Neural cell (in vitro differentiated cells): ENCODE data around the gene PRKG1.

Source experiments
- TF ChIP-seq, protein P1 (sequence below): fragments of 450-650 bp; IDR thresholded peaks from 2 replicates; pipeline ENCODE4 v1.5.1; 2014; ENCODE audit warnings: antibody characterized with exemption, mild to moderate bottlenecking, moderate library complexity; ENCODE audit not compliant: poor library complexity, severe bottlenecking
- TF ChIP-seq, protein P2 (sequence below): IDR thresholded peaks from 2 replicates; pipeline ENCODE4 v1.6.1; 2012; ENCODE audit warnings: borderline replicate concordance

DNA sequence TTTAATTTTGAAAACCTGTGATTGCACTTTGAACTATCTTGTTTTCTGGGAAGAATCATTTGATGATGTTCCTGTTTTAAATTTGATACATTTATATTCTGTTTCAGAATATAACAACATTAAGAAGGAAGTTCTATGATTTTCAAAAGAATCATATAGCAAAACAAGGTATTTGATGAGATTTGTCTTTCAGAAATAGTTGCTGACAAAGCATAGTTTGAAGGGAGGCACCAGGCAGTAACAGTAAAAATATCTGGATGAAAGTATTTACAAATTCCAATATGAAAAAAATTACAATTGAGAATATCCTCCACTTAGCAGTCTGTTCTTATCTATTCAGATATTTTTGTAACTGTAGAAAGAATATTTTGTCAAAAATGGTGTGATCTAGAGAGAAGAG is 891.2 kb downstream of the PRKG1 start:
- TF ChIP-seq, protein P1, sequence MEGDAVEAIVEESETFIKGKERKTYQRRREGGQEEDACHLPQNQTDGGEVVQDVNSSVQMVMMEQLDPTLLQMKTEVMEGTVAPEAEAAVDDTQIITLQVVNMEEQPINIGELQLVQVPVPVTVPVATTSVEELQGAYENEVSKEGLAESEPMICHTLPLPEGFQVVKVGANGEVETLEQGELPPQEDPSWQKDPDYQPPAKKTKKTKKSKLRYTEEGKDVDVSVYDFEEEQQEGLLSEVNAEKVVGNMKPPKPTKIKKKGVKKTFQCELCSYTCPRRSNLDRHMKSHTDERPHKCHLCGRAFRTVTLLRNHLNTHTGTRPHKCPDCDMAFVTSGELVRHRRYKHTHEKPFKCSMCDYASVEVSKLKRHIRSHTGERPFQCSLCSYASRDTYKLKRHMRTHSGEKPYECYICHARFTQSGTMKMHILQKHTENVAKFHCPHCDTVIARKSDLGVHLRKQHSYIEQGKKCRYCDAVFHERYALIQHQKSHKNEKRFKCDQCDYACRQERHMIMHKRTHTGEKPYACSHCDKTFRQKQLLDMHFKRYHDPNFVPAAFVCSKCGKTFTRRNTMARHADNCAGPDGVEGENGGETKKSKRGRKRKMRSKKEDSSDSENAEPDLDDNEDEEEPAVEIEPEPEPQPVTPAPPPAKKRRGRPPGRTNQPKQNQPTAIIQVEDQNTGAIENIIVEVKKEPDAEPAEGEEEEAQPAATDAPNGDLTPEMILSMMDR: no peak
- TF ChIP-seq, protein P2, sequence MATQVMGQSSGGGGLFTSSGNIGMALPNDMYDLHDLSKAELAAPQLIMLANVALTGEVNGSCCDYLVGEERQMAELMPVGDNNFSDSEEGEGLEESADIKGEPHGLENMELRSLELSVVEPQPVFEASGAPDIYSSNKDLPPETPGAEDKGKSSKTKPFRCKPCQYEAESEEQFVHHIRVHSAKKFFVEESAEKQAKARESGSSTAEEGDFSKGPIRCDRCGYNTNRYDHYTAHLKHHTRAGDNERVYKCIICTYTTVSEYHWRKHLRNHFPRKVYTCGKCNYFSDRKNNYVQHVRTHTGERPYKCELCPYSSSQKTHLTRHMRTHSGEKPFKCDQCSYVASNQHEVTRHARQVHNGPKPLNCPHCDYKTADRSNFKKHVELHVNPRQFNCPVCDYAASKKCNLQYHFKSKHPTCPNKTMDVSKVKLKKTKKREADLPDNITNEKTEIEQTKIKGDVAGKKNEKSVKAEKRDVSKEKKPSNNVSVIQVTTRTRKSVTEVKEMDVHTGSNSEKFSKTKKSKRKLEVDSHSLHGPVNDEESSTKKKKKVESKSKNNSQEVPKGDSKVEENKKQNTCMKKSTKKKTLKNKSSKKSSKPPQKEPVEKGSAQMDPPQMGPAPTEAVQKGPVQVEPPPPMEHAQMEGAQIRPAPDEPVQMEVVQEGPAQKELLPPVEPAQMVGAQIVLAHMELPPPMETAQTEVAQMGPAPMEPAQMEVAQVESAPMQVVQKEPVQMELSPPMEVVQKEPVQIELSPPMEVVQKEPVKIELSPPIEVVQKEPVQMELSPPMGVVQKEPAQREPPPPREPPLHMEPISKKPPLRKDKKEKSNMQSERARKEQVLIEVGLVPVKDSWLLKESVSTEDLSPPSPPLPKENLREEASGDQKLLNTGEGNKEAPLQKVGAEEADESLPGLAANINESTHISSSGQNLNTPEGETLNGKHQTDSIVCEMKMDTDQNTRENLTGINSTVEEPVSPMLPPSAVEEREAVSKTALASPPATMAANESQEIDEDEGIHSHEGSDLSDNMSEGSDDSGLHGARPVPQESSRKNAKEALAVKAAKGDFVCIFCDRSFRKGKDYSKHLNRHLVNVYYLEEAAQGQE: no peak
